ENCODE data around the gene ZFP36. TPM values are rescaled to one million over a fixed set of nuclear protein-coding genes. Genes with fewer than 3 reads are reported as not detected.

ZFP36 gene, protein sequence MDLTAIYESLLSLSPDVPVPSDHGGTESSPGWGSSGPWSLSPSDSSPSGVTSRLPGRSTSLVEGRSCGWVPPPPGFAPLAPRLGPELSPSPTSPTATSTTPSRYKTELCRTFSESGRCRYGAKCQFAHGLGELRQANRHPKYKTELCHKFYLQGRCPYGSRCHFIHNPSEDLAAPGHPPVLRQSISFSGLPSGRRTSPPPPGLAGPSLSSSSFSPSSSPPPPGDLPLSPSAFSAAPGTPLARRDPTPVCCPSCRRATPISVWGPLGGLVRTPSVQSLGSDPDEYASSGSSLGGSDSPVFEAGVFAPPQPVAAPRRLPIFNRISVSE
- polyA plus RNA-seq (2013, experiment 1 of 2): 6.0 TPM
- polyA plus RNA-seq (2013, experiment 2 of 2): 6.1 TPM

- Histone ChIP-seq H4K91ac (ENCODE audit: low read depth, low read length, poor library complexity) (no peak within 1 kb of the TSS), H2BK15ac (ENCODE audit: low read length) (peak within 1 kb of the TSS; percentile 84), H4K8ac (ENCODE audit: low read depth, low read length) (no peak within 1 kb of the TSS), H3K4me2 (ENCODE audit: insufficient read depth, low read length, poor library complexity, severe bottlenecking) (peak within 1 kb of the TSS; percentile 99), H3K9me3 (replicated peaks in 1 of 2; ENCODE audit: control insufficient read depth in 2 of 2, insufficient read depth in 1 of 2, low read depth in 1 of 2, low read length in 2 of 2) (no peaks in the 10 kb centered on the region), H2BK12ac (ENCODE audit: low read length) (peak within 1 kb of the TSS; percentile 1), H2BK5ac (ENCODE audit: low read length) (peak within 1 kb of the TSS; percentile 15), H3K27ac (replicated peaks; ENCODE audit: low read length) (no peak within 1 kb of the TSS), H3K27me3 (ENCODE audit: control insufficient read depth in 3 of 3, insufficient read depth in 3 of 3, low read depth in 1 of 3, low read length in 3 of 3) (peaks cover 0 to 27% (median 0%) of the 10 kb centered on the region in 3 experiments), H3K14ac (ENCODE audit: low read length) (no peak within 1 kb of the TSS), H2BK120ac (ENCODE audit: low read depth, low read length) (no peak within 1 kb of the TSS), H2AFZ (ENCODE audit: low read length) (peak within 1 kb of the TSS; percentile 92), H2AK5ac (ENCODE audit: low read depth, low read length) (peak within 1 kb of the TSS; percentile 97), H3K4me1 (ENCODE audit: control insufficient read depth in 2 of 2, insufficient read depth in 1 of 2, low read depth in 1 of 2, low read length in 2 of 2) (peaks cover 26 to 38% of the 10 kb centered on the region in 2 donors), H3K36me3 (replicated peaks in 1 of 2; ENCODE audit: control insufficient read depth in 2 of 2, insufficient read depth in 2 of 2, low read length in 2 of 2) (peaks cover 0 to 6% of the 10 kb centered on the region in 2 donors), H3K23ac (ENCODE audit: low read depth, low read length, poor library complexity) (peak within 1 kb of the TSS; percentile 96), H3K4ac (ENCODE audit: low read length) (no peak within 1 kb of the TSS), H3K79me1 (ENCODE audit: low read depth, low read length) (no peaks in the 10 kb centered on the region), H3K4me3 (ENCODE audit: low read length in 2 of 2) (peak within 1 kb of the TSS; percentile 82 to 91), H3K18ac (ENCODE audit: low read length) (peak within 1 kb of the TSS; percentile 98), H3K9ac (ENCODE audit: low read depth, low read length, poor library complexity) (peak within 1 kb of the TSS; percentile 96)
- no CpG with 5 or more reads among the region's 56 CpGs for whole genome bisulfite sequencing, 2 donors (ENCODE audit: extremely low coverage in 2 of 2, insufficient read length in 2 of 2, insufficient replicate concordance in 1 of 2)
- no peak for DNase-seq (ENCODE audit: low spot score)
These were observed at the start of gene ZFP36 for GRCh38 chr19:39406656-39407409. TSS of gene ZFP36 (plus strand) at chr19:39406847. CDS start at chr19:39406905, 58 bp downstream.

DNA sequence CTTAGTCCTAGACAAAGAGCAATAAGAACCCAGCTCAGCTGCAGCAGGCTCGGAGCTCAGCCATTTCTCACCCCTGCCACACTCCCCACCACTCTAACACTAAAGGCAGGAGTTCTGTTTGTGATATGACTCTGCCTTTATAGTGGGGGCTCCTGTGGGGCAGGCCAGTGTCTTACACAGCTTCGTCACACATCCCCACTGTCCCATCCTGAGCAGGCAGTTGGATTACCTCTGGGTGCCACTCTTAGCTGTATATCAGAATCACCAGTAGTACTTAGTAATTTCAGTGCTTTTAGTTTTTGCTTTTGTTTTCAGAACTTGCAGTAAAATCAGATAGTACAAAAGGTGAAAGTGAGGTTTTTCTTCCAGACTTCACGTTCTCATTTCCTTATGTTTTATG, 47.6 kb upstream of the ZFP36 start:
- Histone ChIP-seq H3K36me3 (replicated peaks in 1 of 2; ENCODE audit: control insufficient read depth in 2 of 2, insufficient read depth in 2 of 2, low read length in 2 of 2) (peaks cover 60 to 92% of the 10 kb centered on the region in 2 donors), H4K8ac (ENCODE audit: low read depth, low read length) (no peak overlapping the region), H3K14ac (ENCODE audit: low read length) (no peak overlapping the region)

DNA sequence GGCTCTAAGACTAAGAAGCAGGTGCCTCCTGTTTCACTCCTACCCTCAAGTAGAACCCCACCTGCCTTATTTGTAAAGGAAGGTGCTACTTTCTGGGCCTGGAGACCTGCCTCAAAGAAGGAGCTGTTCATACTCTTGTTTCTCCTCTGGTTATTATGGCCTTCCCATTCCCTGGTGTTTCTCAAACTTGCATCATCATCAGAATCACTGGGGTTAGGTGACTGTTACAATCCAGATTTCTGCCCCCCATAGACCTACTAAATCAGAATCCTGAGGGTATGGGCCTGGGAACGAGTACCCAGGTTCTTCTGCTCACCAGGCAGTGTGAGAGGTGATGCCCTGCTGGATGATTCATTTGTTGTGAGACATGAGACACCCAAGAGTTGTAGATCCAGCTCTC, 46.0 kb upstream of the ZFP36 start:
- WGBS, 2 donors (ENCODE audit: extremely low coverage in 2 of 2, insufficient read length in 2 of 2, insufficient replicate concordance in 1 of 2): no CpG with 5 or more reads among the region's 1 CpG
- Histone ChIP-seq H2BK5ac (ENCODE audit: low read length) (no peak overlapping the region), H2BK120ac (ENCODE audit: low read depth, low read length) (no peak overlapping the region), H3K27me3 (ENCODE audit: control insufficient read depth in 3 of 3, insufficient read depth in 3 of 3, low read depth in 1 of 3, low read length in 3 of 3) (no peaks in the 10 kb centered on the region), H3K14ac (ENCODE audit: low read length) (no peak overlapping the region), H4K91ac (ENCODE audit: low read depth, low read length, poor library complexity) (no peak overlapping the region), H3K36me3 (replicated peaks in 1 of 2; ENCODE audit: control insufficient read depth in 2 of 2, insufficient read depth in 2 of 2, low read length in 2 of 2) (peaks cover 62 to 88% of the 10 kb centered on the region in 2 donors), H2BK15ac (ENCODE audit: low read length) (no peak overlapping the region), H3K27ac (replicated peaks; ENCODE audit: low read length) (no peak overlapping the region), H3K23ac (ENCODE audit: low read depth, low read length, poor library complexity) (no peak overlapping the region), H4K8ac (ENCODE audit: low read depth, low read length) (no peak overlapping the region), H3K4me3 (ENCODE audit: low read length in 2 of 2) (no peak overlapping the region), H3K4me2 (ENCODE audit: insufficient read depth, low read length, poor library complexity, severe bottlenecking) (no peak overlapping the region), H3K4me1 (ENCODE audit: control insufficient read depth in 2 of 2, insufficient read depth in 1 of 2, low read depth in 1 of 2, low read length in 2 of 2) (no peaks in the 10 kb centered on the region), H2AFZ (ENCODE audit: low read length) (no peak overlapping the region), H3K9ac (ENCODE audit: low read depth, low read length, poor library complexity) (no peak overlapping the region), H3K18ac (ENCODE audit: low read length) (no peak overlapping the region), H2BK12ac (ENCODE audit: low read length) (no peak overlapping the region), H2AK5ac (ENCODE audit: low read depth, low read length) (no peak overlapping the region), H3K4ac (ENCODE audit: low read length) (no peak overlapping the region), H3K79me1 (ENCODE audit: low read depth, low read length) (peaks cover 4% of the 10 kb centered on the region), H3K9me3 (replicated peaks in 1 of 2; ENCODE audit: control insufficient read depth in 2 of 2, insufficient read depth in 1 of 2, low read depth in 1 of 2, low read length in 2 of 2) (no peaks in the 10 kb centered on the region)
- DNase-seq (ENCODE audit: low spot score): no peak

More for the DNA sequence above, 47.6 kb upstream of the ZFP36 start:
- no peak overlapping the region for H3K4me2 ChIP-seq (ENCODE audit: insufficient read depth, low read length, poor library complexity, severe bottlenecking)
- H4K91ac ChIP-seq (ENCODE audit: low read depth, low read length, poor library complexity): no peak overlapping the region
- no peak overlapping the region for H2AK5ac ChIP-seq (ENCODE audit: low read depth, low read length)
- no peak overlapping the region for H3K27ac ChIP-seq (replicated peaks; ENCODE audit: low read length)
- no peak overlapping the region for H3K4ac ChIP-seq (ENCODE audit: low read length)
- no peak for DNase-seq (ENCODE audit: low spot score)
- H2BK15ac ChIP-seq (ENCODE audit: low read length): no peak overlapping the region
- no peak overlapping the region for H2BK5ac ChIP-seq (ENCODE audit: low read length)
- no peak overlapping the region for H3K23ac ChIP-seq (ENCODE audit: low read depth, low read length, poor library complexity)
- H2BK120ac ChIP-seq (ENCODE audit: low read depth, low read length): no peak overlapping the region
- H3K4me3 ChIP-seq (ENCODE audit: low read length in 2 of 2): no peak overlapping the region
- no peaks in the 10 kb centered on the region for H3K4me1 ChIP-seq (ENCODE audit: control insufficient read depth in 2 of 2, insufficient read depth in 1 of 2, low read depth in 1 of 2, low read length in 2 of 2)
- H3K18ac ChIP-seq (ENCODE audit: low read length): no peak overlapping the region
- no peak overlapping the region for H2BK12ac ChIP-seq (ENCODE audit: low read length)
- peaks cover 4% of the 10 kb centered on the region for H3K79me1 ChIP-seq (ENCODE audit: low read depth, low read length)
- H3K27me3 ChIP-seq (ENCODE audit: control insufficient read depth in 3 of 3, insufficient read depth in 3 of 3, low read depth in 1 of 3, low read length in 3 of 3): no peaks in the 10 kb centered on the region
- no CpG with 5 or more reads among the region's 3 CpGs for WGBS, 2 donors (ENCODE audit: extremely low coverage in 2 of 2, insufficient read length in 2 of 2, insufficient replicate concordance in 1 of 2)
- no peak overlapping the region for H2AFZ ChIP-seq (ENCODE audit: low read length)
- H3K9me3 ChIP-seq (replicated peaks in 1 of 2; ENCODE audit: control insufficient read depth in 2 of 2, insufficient read depth in 1 of 2, low read depth in 1 of 2, low read length in 2 of 2): no peaks in the 10 kb centered on the region
- H3K9ac ChIP-seq (ENCODE audit: low read depth, low read length, poor library complexity): no peak overlapping the region

Data from neuronal stem cell (in vitro differentiated cells).